ENCODE data around the gene DCHS2. TPM values are rescaled to one million over a fixed set of nuclear protein-coding genes. Genes with fewer than 3 reads are reported as not detected.

The DCHS2 gene
- total RNA-seq, 4 donors from 2014 or later: 0.40 to 1.4 (median 0.61) TPM

DNA sequence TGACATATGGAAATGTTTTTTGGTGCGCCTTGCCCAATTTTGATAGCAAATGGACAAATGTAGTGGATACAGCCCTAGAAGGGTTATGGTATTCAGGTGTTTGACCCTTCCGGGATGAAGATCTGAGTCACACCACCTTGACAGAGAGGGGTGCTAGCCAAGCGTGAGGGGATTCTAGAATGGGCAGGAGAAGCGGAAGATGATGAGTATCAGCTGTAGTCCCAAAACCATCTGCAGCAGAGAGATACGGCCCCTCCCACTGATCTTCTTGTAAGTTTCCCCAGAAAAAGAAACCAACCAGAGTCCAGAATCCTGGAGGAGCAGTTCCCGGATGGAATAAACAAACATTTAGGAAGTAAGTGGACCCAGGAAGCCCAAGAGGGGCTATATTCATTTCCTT is 18.1 kb downstream of the DCHS2 start:
- DNase-seq: no peak
- H3K36me3 ChIP-seq: no peaks in the 10 kb centered on the region
- no peak overlapping the region for H3K4me3 ChIP-seq (replicated peaks in 1 of 3)
- TF ChIP-seq CTCF (IDR thresholded peaks at IDR 0.05): no peak
- intact Hi-C loops (cut with DNase I): no loop called here
- 74 to 76% methylated on average over 6 of the region's 6 CpGs for WGBS, 2 donors
- H3K27ac ChIP-seq: no peak overlapping the region
- H3K4me1 ChIP-seq: no peaks in the 10 kb centered on the region
- H3K27me3 ChIP-seq: no peaks in the 10 kb centered on the region
- H3K9me3 ChIP-seq: no peaks in the 10 kb centered on the region

DNA sequence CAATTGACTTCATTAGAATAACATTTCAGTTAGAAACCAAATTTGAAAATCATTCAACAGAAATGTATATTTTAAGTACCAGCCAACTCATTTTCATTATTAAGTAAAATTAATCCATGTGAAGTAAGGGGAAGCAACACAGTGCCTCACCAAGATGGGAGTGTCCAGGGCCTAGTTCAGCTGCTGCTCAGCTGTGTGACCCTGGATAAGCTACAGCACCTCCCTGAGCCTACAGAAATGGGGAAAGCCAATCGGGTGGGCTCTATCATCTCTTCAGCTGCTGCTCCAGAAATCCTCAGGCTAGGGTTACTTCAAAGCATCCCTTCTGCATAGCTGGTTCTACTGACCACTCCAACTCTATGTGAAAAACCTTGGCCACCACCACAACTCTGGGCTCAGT is 18.7 kb downstream of the DCHS2 start:
- no peaks in the 10 kb centered on the region for H3K4me1 ChIP-seq
- TF ChIP-seq POLR2A (IDR thresholded peaks at IDR 0.05): no peak
- TF ChIP-seq CTCF (IDR thresholded peaks at IDR 0.05): no peak
- H3K27ac ChIP-seq: no peak overlapping the region
- 95 to 100% methylated on average over 1 of the region's 1 CpG for WGBS, 2 donors
- no peaks in the 10 kb centered on the region for H3K27me3 ChIP-seq
- H3K36me3 ChIP-seq: no peaks in the 10 kb centered on the region
- H3K9me3 ChIP-seq: no peaks in the 10 kb centered on the region
- intact Hi-C loops (cut with DNase I): no loop called here
- no peak for DNase-seq
- no peak overlapping the region for H3K4me3 ChIP-seq (replicated peaks in 1 of 3)

GRCh38 chr4:154471526-154472331 is 19.9 kb downstream of the DCHS2 start:
- no peaks in the 10 kb centered on the region for H3K27me3 ChIP-seq
- H3K4me3 ChIP-seq (replicated peaks in 1 of 3): no peak overlapping the region
- H3K27ac ChIP-seq: no peak overlapping the region
- H3K9me3 ChIP-seq: no peaks in the 10 kb centered on the region
- H3K36me3 ChIP-seq: no peaks in the 10 kb centered on the region
- no peak for TF ChIP-seq CTCF (IDR thresholded peaks at IDR 0.05)
- intact Hi-C loops (cut with DNase I): no loop called here
- no peak for DNase-seq
- no peaks in the 10 kb centered on the region for H3K4me1 ChIP-seq
- 72% methylated on average over 4 of the region's 4 CpGs for WGBS, 2 donors

DNA sequence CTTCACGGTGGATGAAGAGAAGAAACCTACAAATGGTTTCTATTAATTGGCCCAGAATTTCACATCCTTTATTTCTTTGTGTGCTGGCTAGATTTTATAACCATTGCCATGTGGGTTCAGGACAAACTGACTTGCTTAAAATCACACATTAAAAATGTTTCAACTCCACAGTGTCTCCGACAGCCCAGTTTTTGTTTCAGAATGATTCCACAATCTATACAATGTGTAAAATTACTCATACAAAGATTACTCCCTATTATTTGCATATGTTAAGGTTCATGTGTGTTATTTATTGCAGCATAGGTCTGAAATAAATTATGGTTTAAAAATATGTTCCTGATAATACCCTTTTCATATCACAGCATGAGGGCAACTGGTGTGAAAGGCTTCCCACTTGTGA is 20.6 kb downstream of the DCHS2 start:
- WGBS, 2 donors: 48 to 65% methylated on average over 2 of the region's 2 CpGs
- intact Hi-C loops (cut with DNase I): no loop called here
- Histone ChIP-seq H3K36me3 (no peaks in the 10 kb centered on the region), H3K27me3 (no peaks in the 10 kb centered on the region), H3K9me3 (no peaks in the 10 kb centered on the region), H3K27ac (no peak overlapping the region), H3K4me1 (no peaks in the 10 kb centered on the region), H3K4me3 (replicated peaks in 1 of 3) (no peak overlapping the region)
- no peak for DNase-seq
- TF ChIP-seq POLR2A (IDR thresholded peaks at IDR 0.05) (no peak), CTCF (IDR thresholded peaks at IDR 0.05) (no peak)

DNA sequence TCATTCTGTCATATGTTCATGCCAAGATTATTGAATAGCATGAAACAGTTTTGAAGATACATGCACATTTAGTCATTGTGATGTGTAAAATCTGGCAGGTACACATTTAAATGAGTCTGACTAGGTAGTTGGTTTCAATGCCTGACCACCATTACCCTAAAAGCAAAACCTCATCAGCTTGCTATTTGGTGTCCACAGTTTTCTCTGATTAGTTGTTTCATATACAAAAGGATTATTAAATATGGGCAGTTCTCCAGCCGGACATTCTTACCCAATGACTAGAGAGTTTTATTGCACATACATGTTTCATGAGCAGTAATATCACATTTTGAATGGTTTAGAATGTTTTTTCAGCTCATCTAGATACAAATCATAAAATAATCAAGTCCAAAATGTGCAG is 23.7 kb downstream of the DCHS2 start:
- H3K36me3 ChIP-seq: no peaks in the 10 kb centered on the region
- intact Hi-C loops (cut with DNase I): no loop called here
- no peak overlapping the region for H3K4me3 ChIP-seq (replicated peaks in 1 of 3)
- no peak for DNase-seq
- no peaks in the 10 kb centered on the region for H3K4me1 ChIP-seq
- H3K27ac ChIP-seq: no peak overlapping the region
- 79 to 80% methylated on average over 1 of the region's 1 CpG for WGBS, 2 donors
- no peak for TF ChIP-seq POLR2A (IDR thresholded peaks at IDR 0.05)
- TF ChIP-seq CTCF (IDR thresholded peaks at IDR 0.05): no peak
- H3K9me3 ChIP-seq: no peaks in the 10 kb centered on the region
- H3K27me3 ChIP-seq: no peaks in the 10 kb centered on the region
